GM12891 (cell line): Measurements from ENCODE around the gene KIF26A.

Experiments
- POLR2A ChIP-seq: IDR thresholded peaks from 2 replicates; pipeline ENCODE4 v1.6.1; 2011; ENCODE audit warnings: low read depth, low read length, control low read depth
- POLR2AphosphoS5 ChIP-seq: IDR thresholded peaks from 2 replicates; pipeline ENCODE4 v1.6.1; 2011; ENCODE audit warnings: low read depth, low read length, control low read depth

DNA sequence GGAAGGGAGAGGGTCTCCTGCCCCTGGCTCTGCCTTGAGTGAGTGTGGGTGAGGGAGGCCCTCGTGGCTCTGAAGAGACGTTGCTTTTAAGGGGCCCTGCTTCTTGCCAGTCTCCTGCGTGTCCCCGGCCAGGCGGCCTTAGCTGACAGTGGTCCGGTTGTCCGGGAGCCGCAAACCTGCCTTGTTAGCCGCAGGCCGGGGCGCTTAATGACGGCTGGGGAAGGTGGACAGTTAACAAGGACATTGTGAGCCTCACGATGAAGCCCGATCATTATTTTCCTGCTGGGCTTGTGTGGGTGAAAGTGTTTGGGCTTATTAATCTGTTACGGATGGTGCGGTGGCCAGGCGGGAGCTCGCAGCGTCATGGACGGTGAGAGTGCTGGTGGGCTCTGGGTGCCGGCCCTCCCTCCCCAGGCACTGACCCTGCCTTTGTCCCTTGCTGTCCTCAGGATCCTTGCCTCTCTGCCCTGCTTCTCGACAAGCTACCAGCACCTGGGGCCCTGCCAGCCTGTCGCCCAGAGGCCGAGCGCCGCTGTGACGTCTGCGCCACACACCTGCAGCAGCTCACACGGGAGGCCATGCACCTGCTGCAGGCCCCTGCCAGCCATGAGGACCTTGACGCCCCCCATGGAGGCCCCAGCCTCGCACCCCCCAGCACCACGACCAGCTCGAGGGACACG lies 13.3 kb downstream of the KIF26A start:
- TF ChIP-seq POLR2AphosphoS5 (no peak), POLR2A (no peak)
